HEK293T (cell line): ENCODE results near the gene CORO2B.

Source experiments
- BHLHE40 ChIP-seq: fragments of 450-650 bp; IDR thresholded peaks from 2 replicates; pipeline ENCODE4 v1.6.1; 2016; ENCODE audit warnings: mild to moderate bottlenecking, moderate library complexity, borderline replicate concordance
- FOXA1 ChIP-seq: fragments of 450-650 bp; IDR thresholded peaks from 2 replicates; pipeline ENCODE4 v1.6.1; 2016; ENCODE audit warnings: mild to moderate bottlenecking
- NFRKB ChIP-seq: fragments of 450-650 bp; IDR thresholded peaks from 2 replicates; pipeline ENCODE4 v1.6.1; 2016; ENCODE audit warnings: mild to moderate bottlenecking, moderate library complexity
- SP1 ChIP-seq: fragments of 450-650 bp; IDR thresholded peaks from 2 replicates; pipeline ENCODE4 v1.6.1; 2017
- SUZ12 ChIP-seq: fragments of 450-650 bp; IDR thresholded peaks from 2 replicates; pipeline ENCODE4 v1.6.1; 2016; ENCODE audit warnings: mild to moderate bottlenecking

GRCh38 chr15:68566377-68566954, 12.3 kb upstream of the CORO2B start:
- TF ChIP-seq NFRKB (no peak), SP1 (no peak), BHLHE40 (no peak), SUZ12 (no peak), FOXA1 (no peak)
